Adrenal gland (tissue), 5 donors: ENCODE results near the gene NRXN2.

Experiments
- CTCF ChIP-seq, 6 experiments: fragments of 450-650 bp in 4 of 6; fragments of 200-600 bp in 2 of 6; sonication (generic) in 1 of 6; IDR thresholded peaks; 1 replicate in 5 of 6; 2 replicates in 1 of 6; pipeline versions ENCODE4 v1.5.1 to v1.8.0; 2016 to 2021; ENCODE audit warnings: antibody characterized with exemption in 6 of 6, mild to moderate bottlenecking in 2 of 6, moderate library complexity in 1 of 6
- POLR2A ChIP-seq, 2 donors: fragments of 450-650 bp; IDR thresholded peaks; one replicate each; pipeline ENCODE4 v1.6.1; 2017; ENCODE audit warnings: antibody characterized with exemption in 2 of 2, mild to moderate bottlenecking in 2 of 2, moderate library complexity in 1 of 2
- donor health status: DM: no; HTN: no; CAD: no.

- TF ChIP-seq POLR2A (IDR thresholded peaks at IDR 0.05) (no peak), CTCF (IDR thresholded peaks at IDR 0.05) (no peak)
Observed at GRCh38 chr11:64633555-64634159, 89.3 kb downstream of the NRXN2 start.
